ENCODE measurements around the gene TNS1. TPM values are rescaled to one million over a fixed set of nuclear protein-coding genes. Genes with fewer than 3 reads are reported as not detected.
A peak's percentile ranks its signal among the peaks of the same experiment; 100 is the strongest.

The TNS1 gene
- total and polyA plus RNA-seq, 2 donors: 191 to 576 TPM

- H3K27ac ChIP-seq (ENCODE audit: low read depth): peak overlapping the region; percentile 96
- WGBS: 59% methylated on average over 2 of the region's 2 CpGs
- H3K4me1 ChIP-seq (ENCODE audit: insufficient read depth): peaks cover 3% of the 10 kb centered on the region
- no peak for DNase-seq (ENCODE audit: extremely low spot score)
- H3K36me3 ChIP-seq (ENCODE audit: insufficient read depth): no peaks in the 10 kb centered on the region
- H3K4me3 ChIP-seq (ENCODE audit: low read depth, low read length): no peak overlapping the region
These were observed 75.0 kb downstream of the TNS1 start for GRCh38 chr2:217927601-217928323.

GRCh38 chr2:217926801-217927200 lies 76.0 kb downstream of the TNS1 start:
- no peak overlapping the region for H3K4me3 ChIP-seq (ENCODE audit: low read depth, low read length)
- no peak for DNase-seq (ENCODE audit: extremely low spot score)

GRCh38 chr2:217924346-217924901 lies 78.4 kb downstream of the TNS1 start:
- 74% methylated on average over 5 of the region's 5 CpGs for WGBS
- H3K4me1 ChIP-seq (ENCODE audit: insufficient read depth): peaks cover 3% of the 10 kb centered on the region
- DNase-seq (ENCODE audit: extremely low spot score): no peak
- H3K36me3 ChIP-seq (ENCODE audit: insufficient read depth): no peaks in the 10 kb centered on the region
- no peak overlapping the region for H3K4me3 ChIP-seq (ENCODE audit: low read depth, low read length)
- peak overlapping the region; percentile 60 for H3K27ac ChIP-seq (ENCODE audit: low read depth)

More at GRCh38 chr2:217926801-217927200, 76.0 kb downstream of the TNS1 start:
- Histone ChIP-seq H3K27ac (ENCODE audit: low read depth) (peak overlapping the region; percentile 96), H3K4me1 (ENCODE audit: insufficient read depth) (peaks cover 3% of the 10 kb centered on the region), H3K36me3 (ENCODE audit: insufficient read depth) (no peaks in the 10 kb centered on the region)
- 82% methylated on average over 2 of the region's 2 CpGs for WGBS

- Histone ChIP-seq H3K4me3 (ENCODE audit: low read depth, low read length) (no peak overlapping the region), H3K4me1 (ENCODE audit: insufficient read depth) (peaks cover 3% of the 10 kb centered on the region), H3K36me3 (ENCODE audit: insufficient read depth) (no peaks in the 10 kb centered on the region), H3K27ac (ENCODE audit: low read depth) (no peak overlapping the region)
- WGBS: 66% methylated on average over 8 of the region's 8 CpGs
- no peak for DNase-seq (ENCODE audit: extremely low spot score)
These were observed 79.6 kb downstream of the TNS1 start for GRCh38 chr2:217923007-217923686.

GRCh38 chr2:217922101-217923006 lies 80.4 kb downstream of the TNS1 start:
- DNase-seq (ENCODE audit: extremely low spot score): no peak
- Histone ChIP-seq H3K4me3 (ENCODE audit: low read depth, low read length) (no peak overlapping the region), H3K36me3 (ENCODE audit: insufficient read depth) (no peaks in the 10 kb centered on the region), H3K27ac (ENCODE audit: low read depth) (peak overlapping the region; percentile 82), H3K4me1 (ENCODE audit: insufficient read depth) (peaks cover 3% of the 10 kb centered on the region)
- WGBS: 35% methylated on average over 19 of the region's 19 CpGs

GRCh38 chr2:217920879-217921603 lies 81.8 kb downstream of the TNS1 start:
- peak overlapping the region; percentile 78 for H3K27ac ChIP-seq (ENCODE audit: low read depth)
- H3K4me3 ChIP-seq (ENCODE audit: low read depth, low read length): no peak overlapping the region
- 34% methylated on average over 8 of the region's 8 CpGs for WGBS
- H3K36me3 ChIP-seq (ENCODE audit: insufficient read depth): no peaks in the 10 kb centered on the region
- H3K4me1 ChIP-seq (ENCODE audit: insufficient read depth): peaks cover 3% of the 10 kb centered on the region
- no peak for DNase-seq (ENCODE audit: extremely low spot score)

GRCh38 chr2:217919781-217920351 lies 82.9 kb downstream of the TNS1 start:
- H3K4me1 ChIP-seq (ENCODE audit: insufficient read depth): peaks cover 3% of the 10 kb centered on the region
- no peak for DNase-seq (ENCODE audit: extremely low spot score)
- peak overlapping the region; percentile 64 for H3K27ac ChIP-seq (ENCODE audit: low read depth)
- WGBS: 32% methylated on average over 13 of the region's 13 CpGs
- no peak overlapping the region for H3K4me3 ChIP-seq (ENCODE audit: low read depth, low read length)
- H3K36me3 ChIP-seq (ENCODE audit: insufficient read depth): no peaks in the 10 kb centered on the region

- peak overlapping the region; percentile 61 for H3K27ac ChIP-seq (ENCODE audit: low read depth)
- H3K4me3 ChIP-seq (ENCODE audit: low read depth, low read length): no peak overlapping the region
- DNase-seq (ENCODE audit: extremely low spot score): no peak
- no peaks in the 10 kb centered on the region for H3K36me3 ChIP-seq (ENCODE audit: insufficient read depth)
- no peaks in the 10 kb centered on the region for H3K4me1 ChIP-seq (ENCODE audit: insufficient read depth)
- 70% methylated on average over 8 of the region's 8 CpGs for WGBS
These were observed 83.6 kb downstream of the TNS1 start for GRCh38 chr2:217919204-217919603.

GRCh38 chr2:217918308-217919024 lies 84.3 kb downstream of the TNS1 start:
- no peak overlapping the region for H3K4me3 ChIP-seq (ENCODE audit: low read depth, low read length)

GRCh38 chr2:217916504-217917254 lies 86.1 kb downstream of the TNS1 start:
- no peak for DNase-seq (ENCODE audit: extremely low spot score)
- Histone ChIP-seq H3K4me1 (ENCODE audit: insufficient read depth) (no peaks in the 10 kb centered on the region), H3K36me3 (ENCODE audit: insufficient read depth) (no peaks in the 10 kb centered on the region), H3K4me3 (ENCODE audit: low read depth, low read length) (no peak overlapping the region), H3K27ac (ENCODE audit: low read depth) (no peak overlapping the region)
- WGBS: 55% methylated on average over 10 of the region's 10 CpGs

More at GRCh38 chr2:217918308-217919024, 84.3 kb downstream of the TNS1 start:
- DNase-seq (ENCODE audit: extremely low spot score): no peak
- H3K27ac ChIP-seq (ENCODE audit: low read depth): peak overlapping the region; percentile 56
- no peaks in the 10 kb centered on the region for H3K36me3 ChIP-seq (ENCODE audit: insufficient read depth)
- 27% methylated on average over 20 of the region's 20 CpGs for WGBS
- H3K4me1 ChIP-seq (ENCODE audit: insufficient read depth): no peaks in the 10 kb centered on the region

GRCh38 chr2:217915706-217916105 lies 87.1 kb downstream of the TNS1 start:
- no peaks in the 10 kb centered on the region for H3K4me1 ChIP-seq (ENCODE audit: insufficient read depth)

More at GRCh38 chr2:217915706-217916105, 87.1 kb downstream of the TNS1 start:
- WGBS: 45% methylated on average over 5 of the region's 5 CpGs
- no peak for DNase-seq (ENCODE audit: extremely low spot score)
- no peaks in the 10 kb centered on the region for H3K36me3 ChIP-seq (ENCODE audit: insufficient read depth)
- no peak overlapping the region for H3K4me3 ChIP-seq (ENCODE audit: low read depth, low read length)
- no peak overlapping the region for H3K27ac ChIP-seq (ENCODE audit: low read depth)

Data from urinary bladder (tissue), 4 donors.